NCI-H187 treated with DMSO at 0.1 percent for 48 hours (cell line): ENCODE data around the gene GPR37L1.
"Not testable (repeated sequence)": the region's sequence is repeated elsewhere in the genome, so short reads cannot be mapped to it uniquely, and the experiment has no call there.

Experiments
- DNase-seq: peaks from one replicate; lab custom pipeline; 2025; lab: John Stamatoyannopoulos, UW

The GPR37L1 gene

GRCh38 chr1:202133496-202133895 is 10.8 kb downstream of the GPR37L1 start:
- DNase-seq = no peak

DNA sequence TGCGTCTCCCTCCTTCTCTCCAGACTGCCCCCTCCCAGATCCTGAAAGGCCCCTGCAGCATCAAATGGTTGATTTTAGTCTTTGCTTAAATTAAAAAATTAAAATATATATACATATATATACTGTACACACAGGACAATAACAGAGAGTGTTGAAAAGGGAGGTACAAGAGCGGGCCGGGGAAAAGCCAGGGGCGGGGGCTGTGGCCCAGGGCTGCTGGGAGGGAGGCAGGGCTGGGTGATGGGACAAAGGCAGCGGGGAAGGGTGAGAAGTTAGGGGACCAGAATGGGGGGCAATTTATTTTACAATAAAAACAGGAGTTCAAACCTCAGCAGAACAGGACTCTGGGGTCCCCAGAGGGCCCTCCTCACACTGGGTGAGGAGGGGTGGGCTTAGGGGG is 11.3 kb downstream of the GPR37L1 start:
- DNase-seq = no peak

DNA sequence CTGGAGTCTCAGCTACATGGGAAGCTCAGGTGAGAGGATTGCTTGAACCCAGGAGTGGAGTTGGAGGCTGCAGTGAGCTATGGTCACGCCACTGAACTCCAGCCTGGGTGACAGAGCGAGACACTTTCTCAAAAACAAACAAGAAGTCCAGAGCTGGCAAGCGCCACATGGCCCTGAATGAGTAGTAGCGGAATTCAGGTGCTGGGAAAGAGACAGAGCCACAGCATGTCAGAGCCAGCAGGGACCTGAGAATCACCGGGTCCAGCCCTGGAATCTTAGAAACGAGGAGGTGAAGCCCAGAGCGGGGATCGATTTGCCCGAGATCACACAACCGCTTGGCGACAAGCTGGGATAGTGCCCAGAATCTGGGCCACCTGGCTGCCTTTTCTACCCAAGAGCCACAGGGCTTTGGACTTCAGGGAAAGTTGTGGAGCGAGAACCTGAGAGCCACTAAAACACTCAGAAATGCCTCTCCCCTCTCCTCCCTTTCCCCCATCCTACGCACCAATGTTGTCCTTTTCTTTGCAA is 12.0 kb downstream of the GPR37L1 start:
- DNase-seq = no peak

GRCh38 chr1:202135221-202135721 is 12.6 kb downstream of the GPR37L1 start:
- peak; percentile 66 for DNase-seq

GRCh38 chr1:202140833-202141232 is 18.1 kb downstream of the GPR37L1 start:
- DNase-seq = no peak

- DNase-seq = not testable (repeated sequence)
Measured at GRCh38 chr1:202141468-202141867, 18.8 kb downstream of the GPR37L1 start.

DNA sequence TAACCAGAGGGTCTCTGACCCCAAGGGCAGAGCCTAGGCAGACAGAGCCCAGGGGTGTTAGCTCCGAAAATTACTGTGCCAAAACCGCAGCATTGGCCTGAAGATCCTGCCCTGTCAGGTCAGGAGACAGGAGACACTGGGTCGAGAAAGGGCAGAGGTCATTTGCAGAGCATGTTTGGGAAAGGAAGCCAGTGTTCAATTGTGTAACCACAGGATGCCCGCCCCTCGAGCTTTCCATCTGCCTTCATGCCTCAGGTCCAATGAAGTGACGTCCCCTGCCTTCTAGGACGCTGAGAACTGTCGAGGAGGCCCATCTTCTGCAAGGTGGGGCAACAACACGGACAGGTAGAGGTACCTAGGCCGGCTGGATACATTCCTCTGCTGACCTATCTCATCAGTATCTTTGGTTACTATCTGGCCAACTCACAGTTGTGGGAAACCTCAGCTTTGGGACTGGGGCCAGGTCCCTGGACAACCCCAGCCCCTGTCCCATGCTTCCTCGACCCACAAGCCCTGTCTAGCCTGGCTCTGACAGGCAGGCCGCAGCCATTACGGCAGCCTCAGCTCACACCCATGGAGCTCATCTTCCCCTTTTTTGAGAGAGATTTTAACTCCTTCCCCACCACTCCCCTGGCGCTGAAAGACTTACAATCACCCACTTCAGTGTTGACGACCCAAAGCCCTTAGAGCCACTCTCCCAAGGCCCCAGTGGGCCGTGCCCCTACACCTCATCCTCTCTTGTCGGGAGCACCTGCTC is 20.5 kb downstream of the GPR37L1 start:
- DNase-seq = no peak

DNA sequence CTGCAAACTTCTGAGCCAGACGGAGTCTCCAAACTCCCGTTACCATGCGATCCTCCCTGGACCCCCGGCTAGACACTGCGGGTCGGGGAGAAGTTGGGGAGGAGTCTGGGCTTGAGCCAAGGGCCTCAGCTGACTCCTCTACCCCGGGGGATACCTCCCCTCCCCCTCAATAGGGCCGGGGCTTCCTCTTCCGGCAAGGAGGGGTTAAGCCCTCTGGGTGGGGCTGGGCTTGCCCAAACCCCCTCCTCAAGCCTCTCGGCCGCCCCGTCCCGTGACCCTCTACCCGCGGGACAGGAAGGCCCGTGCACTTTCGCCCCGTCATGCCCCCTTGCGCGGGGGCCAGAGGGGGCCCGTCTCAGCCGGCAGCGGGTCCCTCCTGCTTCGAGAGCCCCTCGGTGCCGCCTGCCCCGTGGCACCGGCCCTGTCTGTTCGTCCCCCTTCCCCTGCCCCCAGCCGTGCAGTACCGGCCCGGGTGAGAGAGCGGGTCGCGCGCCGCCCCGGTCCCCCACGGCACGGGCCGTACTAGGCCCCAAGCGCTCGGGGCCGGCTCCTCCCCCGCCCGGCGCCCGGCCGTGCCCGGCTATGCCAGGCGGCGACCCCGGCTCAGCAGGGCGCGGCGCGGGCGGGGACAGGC is 21.2 kb downstream of the GPR37L1 start:
- no peak for DNase-seq

DNA sequence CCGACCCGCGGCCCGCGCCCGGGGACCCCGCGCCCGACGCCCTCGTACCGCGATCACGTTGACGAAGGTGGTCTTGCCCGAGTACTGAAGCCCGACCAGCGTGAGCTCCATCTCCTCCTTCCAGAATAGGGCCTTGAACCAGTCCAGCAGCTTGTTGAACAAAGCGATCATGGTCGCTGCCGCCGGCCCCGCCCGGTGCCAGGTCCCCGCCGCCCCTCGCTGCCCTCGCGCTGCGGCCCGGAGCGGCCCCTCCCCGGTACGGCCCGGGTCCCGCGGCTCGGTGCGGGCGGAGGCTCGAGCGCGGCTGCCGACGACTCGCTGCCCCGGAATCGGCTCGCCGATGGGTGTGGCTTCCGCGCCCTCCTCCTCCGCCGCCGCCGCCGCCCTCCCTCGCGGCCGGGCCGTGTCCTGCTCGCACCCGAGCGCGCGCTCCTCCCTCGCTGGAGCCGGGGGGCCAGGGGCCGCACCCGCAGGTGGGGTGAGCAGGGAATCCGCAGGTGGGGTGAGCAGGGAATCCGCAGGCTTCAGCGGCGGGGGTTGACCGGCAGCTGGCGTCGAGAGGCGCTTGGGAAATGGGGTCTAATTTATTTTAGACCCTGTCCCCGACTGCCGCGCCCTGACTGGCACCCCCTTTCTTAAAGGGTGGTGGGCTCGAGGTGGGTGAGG is 21.8 kb downstream of the GPR37L1 start, which contains the start of gene ARL8A:
TSS of gene ARL8A (minus strand) at position 336 of the 666 bp plus-strand sequence. CDS start at position 171, 165 bp downstream.
- DNase-seq = no peak

DNA sequence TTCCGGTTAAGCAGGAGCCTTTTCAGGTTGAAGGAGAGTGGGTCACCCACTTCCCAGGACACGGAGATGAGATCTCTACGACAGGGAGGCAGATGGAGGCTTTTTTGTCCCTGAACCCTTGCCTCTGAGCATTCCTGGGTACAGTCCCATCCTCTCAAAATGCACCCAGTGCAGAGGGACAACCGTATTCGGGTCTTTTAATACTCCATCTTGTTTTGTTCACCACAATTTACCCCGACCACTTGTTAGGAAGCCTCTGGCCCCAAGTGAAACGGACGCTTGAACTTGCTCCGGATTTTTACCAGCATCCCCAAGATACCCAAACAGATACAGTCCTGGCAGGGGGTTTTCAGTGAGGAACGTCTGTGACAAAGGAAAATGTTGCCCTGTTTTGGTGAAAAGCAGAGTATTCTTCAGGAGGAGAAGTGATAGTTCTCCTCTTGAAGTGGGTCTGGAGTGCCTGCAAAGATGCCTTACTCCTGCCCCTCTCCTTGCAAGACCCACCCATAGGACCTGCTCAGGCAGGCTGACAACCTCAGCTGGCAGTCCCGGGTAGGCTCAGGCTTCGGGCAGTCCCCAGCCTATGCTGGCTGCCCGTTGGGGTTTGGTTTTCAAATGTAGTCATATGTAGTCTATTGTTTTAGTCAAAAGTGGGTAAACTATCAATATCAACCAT is 22.5 kb downstream of the GPR37L1 start:
- no peak for DNase-seq

- not testable (repeated sequence) for DNase-seq
Measured at GRCh38 chr1:202145744-202146140, 23.0 kb downstream of the GPR37L1 start.

GRCh38 chr1:202146279-202146678 is 23.6 kb downstream of the GPR37L1 start:
- DNase-seq = no peak

GRCh38 chr1:202146993-202147392 is 24.3 kb downstream of the GPR37L1 start:
- no peak for DNase-seq

DNA sequence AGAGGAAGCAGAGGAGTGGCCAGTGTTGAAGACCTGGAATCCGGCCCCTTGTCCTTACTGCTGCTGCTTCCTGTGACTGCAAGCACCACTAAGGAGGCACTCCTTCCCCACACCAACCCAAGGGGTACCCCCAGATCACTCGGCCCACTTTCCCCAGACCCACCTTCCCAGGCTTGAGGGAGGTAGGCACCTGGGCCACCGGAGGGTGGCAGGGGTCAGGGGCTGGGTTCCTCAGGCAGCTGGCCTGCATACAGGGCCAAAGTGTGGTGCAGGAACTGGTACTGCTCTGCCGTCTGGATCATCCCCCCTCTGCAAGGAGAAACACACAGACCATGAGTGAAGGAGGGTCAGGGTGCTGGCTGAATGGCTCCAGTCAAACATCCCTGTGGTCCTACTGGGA is 25.7 kb downstream of the GPR37L1 start:
- DNase-seq = no peak

- DNase-seq = no peak
Measured at GRCh38 chr1:202149566-202149965, 26.8 kb downstream of the GPR37L1 start.

- DNase-seq = no peak
Measured at GRCh38 chr1:202150187-202150586, 27.5 kb downstream of the GPR37L1 start.

GRCh38 chr1:202150602-202151001 is 27.9 kb downstream of the GPR37L1 start:
- DNase-seq = no peak

DNA sequence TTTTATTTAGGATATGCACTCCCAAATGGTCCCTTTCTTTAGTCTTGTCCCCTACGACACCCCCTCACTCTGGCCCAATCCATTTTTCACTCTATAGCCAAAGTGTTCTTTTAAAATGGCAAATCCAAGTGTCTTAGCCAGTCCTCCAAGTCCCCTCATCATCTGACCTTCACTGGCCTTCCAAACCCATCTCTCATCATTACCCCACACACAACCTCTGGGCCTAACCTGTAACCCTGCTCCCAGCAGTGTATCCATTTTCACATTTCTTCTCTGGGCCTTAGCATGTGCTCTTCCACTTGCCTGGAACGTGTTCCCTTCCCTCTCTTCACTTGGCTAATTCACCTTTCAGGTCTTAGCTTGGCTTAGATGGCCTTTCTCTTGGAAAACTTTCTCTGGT is 28.3 kb downstream of the GPR37L1 start:
- DNase-seq = no peak

- DNase-seq = no peak
Measured at GRCh38 chr1:202152399-202152798, 29.7 kb downstream of the GPR37L1 start.

DNA sequence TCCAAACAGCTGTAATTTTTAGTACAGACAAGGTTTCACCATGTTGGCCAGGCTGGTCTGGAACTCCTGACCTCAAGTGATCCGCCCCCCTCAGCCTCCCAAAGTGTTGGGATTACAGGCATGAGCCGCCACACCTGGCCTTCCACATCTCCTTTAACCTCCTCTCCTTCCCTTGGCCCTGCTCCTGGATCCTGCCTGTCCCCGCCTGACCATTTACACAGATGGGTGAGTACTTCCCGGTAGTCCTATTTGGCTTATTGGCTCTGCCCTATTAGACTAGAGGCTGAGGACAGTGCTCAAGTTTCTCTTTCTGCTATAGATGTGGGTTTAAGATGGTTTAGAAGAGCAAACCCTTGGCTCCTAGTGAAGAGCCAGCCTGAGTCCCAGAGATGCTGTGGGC is 30.6 kb downstream of the GPR37L1 start:
- no peak for DNase-seq

DNA sequence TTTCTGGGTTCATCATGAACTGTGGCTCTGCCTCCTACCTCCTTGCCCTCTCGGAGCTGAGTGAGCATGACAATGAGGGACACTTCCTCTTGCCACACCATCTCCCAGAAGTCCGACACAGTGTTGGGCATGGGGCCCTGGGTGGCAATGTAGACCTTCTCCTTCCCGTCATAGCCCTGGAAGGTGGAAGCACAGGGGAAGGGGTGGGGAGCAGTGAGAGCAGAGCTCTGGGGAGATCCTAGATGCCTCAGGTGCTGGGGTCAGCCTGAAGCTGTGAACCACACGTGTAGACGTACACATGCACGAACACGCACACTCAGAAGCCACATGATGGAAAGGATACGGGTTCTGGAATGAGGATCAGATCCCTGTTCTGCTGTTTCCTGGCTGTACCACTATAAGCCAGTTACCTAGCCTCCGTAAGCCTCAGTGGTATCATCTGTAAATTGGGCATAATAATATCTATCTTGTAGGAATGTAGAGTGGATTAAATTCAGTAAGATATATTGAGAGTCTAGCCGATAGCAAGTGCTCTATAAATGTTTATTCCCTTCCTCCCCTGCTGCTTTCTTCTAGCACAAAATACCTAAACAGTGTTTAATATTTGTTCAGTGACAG is 31.5 kb downstream of the GPR37L1 start:
- DNase-seq = no peak
